Endothelial cell (in vitro differentiated cells): ENCODE data around the gene GABRG3. TPM values are rescaled to one million over a fixed set of nuclear protein-coding genes. Genes with fewer than 3 reads are reported as not detected.

Experiments
- DNase-seq: peaks from one replicate; pipeline ENCODE4 v3.0.0; 2021; ENCODE audit warnings: low spot score
- H3K27ac Mint-ChIP-seq: one replicate; pipeline ENCODE4 v1.8.0; 2021; ENCODE audit warnings: mixed read lengths, inconsistent platforms; ENCODE audit not compliant: unreplicated experiment
- H3K27me3 Mint-ChIP-seq: one replicate; pipeline ENCODE4 v1.8.0; 2021; ENCODE audit warnings: mild to moderate bottlenecking, moderate library complexity, mixed read lengths, inconsistent platforms; ENCODE audit not compliant: unreplicated experiment
- H3K36me3 Mint-ChIP-seq: one replicate; pipeline ENCODE4 v1.8.0; 2021; ENCODE audit warnings: mild to moderate bottlenecking, low read depth, mixed read lengths, inconsistent platforms; ENCODE audit not compliant: unreplicated experiment
- H3K4me1 Mint-ChIP-seq: one replicate; pipeline ENCODE4 v1.8.0; 2021; ENCODE audit warnings: mild to moderate bottlenecking, mixed read lengths, inconsistent platforms; ENCODE audit not compliant: unreplicated experiment
- H3K4me3 Mint-ChIP-seq: one replicate; pipeline ENCODE4 v1.8.0; 2021; ENCODE audit warnings: mild to moderate bottlenecking, mixed read lengths, inconsistent platforms; ENCODE audit not compliant: unreplicated experiment
- H3K9me3 Mint-ChIP-seq: one replicate; pipeline ENCODE4 v1.8.0; 2021; ENCODE audit warnings: mixed read lengths, inconsistent platforms; ENCODE audit not compliant: unreplicated experiment
- total RNA-seq: library from RNA; stranded (reverse); fragmentation: NEBNext Ultra II Directional; extraction: Animal tissue kit (Norgen Biotek cat#: 25700); gene quantifications from one replicate; pipeline ENCODE4 v1.2.1, GENCODE V29; 2021; ENCODE audit not compliant: unreplicated experiment
- TF ChIP-seq, protein P1 (sequence below): fragments of 200-600 bp; sonication (generic); IDR thresholded peaks from one replicate; pipeline ENCODE4 v1.5.0; 2021; ENCODE audit warnings: antibody characterized with exemption; ENCODE audit not compliant: unreplicated experiment

The GABRG3 gene
- total RNA-seq, 1 donor from 2014 or later = 0.21 TPM

- Mint-ChIP-seq H3K36me3 (no peaks in the 10 kb centered on the region), H3K4me1 (no peaks in the 10 kb centered on the region), H3K9me3 (no peaks in the 10 kb centered on the region), H3K27me3 (no peaks in the 10 kb centered on the region), H3K27ac (no peak overlapping the region), H3K4me3 (no peak overlapping the region)
- TF ChIP-seq, protein P1, sequence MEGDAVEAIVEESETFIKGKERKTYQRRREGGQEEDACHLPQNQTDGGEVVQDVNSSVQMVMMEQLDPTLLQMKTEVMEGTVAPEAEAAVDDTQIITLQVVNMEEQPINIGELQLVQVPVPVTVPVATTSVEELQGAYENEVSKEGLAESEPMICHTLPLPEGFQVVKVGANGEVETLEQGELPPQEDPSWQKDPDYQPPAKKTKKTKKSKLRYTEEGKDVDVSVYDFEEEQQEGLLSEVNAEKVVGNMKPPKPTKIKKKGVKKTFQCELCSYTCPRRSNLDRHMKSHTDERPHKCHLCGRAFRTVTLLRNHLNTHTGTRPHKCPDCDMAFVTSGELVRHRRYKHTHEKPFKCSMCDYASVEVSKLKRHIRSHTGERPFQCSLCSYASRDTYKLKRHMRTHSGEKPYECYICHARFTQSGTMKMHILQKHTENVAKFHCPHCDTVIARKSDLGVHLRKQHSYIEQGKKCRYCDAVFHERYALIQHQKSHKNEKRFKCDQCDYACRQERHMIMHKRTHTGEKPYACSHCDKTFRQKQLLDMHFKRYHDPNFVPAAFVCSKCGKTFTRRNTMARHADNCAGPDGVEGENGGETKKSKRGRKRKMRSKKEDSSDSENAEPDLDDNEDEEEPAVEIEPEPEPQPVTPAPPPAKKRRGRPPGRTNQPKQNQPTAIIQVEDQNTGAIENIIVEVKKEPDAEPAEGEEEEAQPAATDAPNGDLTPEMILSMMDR = no peak
- no peak for DNase-seq
Observed at GRCh38 chr15:27549746-27550145, 578.8 kb downstream of the GABRG3 start.

DNA sequence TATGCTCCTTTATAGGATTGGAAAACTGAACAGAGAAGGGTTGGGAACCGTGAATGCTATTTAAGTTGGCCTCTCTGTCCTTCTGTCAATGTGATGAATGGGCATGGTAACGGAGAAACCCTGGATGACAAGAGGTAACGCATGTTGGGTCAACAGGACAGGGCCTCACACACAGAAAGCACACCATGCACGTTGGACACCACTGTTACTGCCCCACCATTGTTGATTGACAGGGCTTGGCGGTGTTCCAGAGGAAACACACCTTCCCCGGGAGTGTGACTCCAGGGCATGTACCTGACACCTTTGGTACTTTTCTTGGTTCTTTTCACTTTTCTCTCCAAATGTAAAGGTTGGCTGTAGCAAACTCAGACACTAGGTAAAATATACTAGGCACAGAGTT, 579.7 kb downstream of the GABRG3 start:
- Mint-ChIP-seq H3K27me3 (no peaks in the 10 kb centered on the region), H3K9me3 (no peaks in the 10 kb centered on the region), H3K36me3 (no peaks in the 10 kb centered on the region), H3K27ac (no peak overlapping the region), H3K4me3 (no peak overlapping the region), H3K4me1 (no peaks in the 10 kb centered on the region)
- TF ChIP-seq, protein P1 = no peak
- no peak for DNase-seq

- H3K4me3 Mint-ChIP-seq = no peak overlapping the region
- no peaks in the 10 kb centered on the region for H3K9me3 Mint-ChIP-seq
- H3K27me3 Mint-ChIP-seq = no peaks in the 10 kb centered on the region
- TF ChIP-seq, protein P1 = no peak
- H3K36me3 Mint-ChIP-seq = no peaks in the 10 kb centered on the region
- H3K27ac Mint-ChIP-seq = no peak overlapping the region
- DNase-seq = no peak
- H3K4me1 Mint-ChIP-seq = no peaks in the 10 kb centered on the region
Observed at GRCh38 chr15:27561816-27562215, 590.8 kb downstream of the GABRG3 start.

DNA sequence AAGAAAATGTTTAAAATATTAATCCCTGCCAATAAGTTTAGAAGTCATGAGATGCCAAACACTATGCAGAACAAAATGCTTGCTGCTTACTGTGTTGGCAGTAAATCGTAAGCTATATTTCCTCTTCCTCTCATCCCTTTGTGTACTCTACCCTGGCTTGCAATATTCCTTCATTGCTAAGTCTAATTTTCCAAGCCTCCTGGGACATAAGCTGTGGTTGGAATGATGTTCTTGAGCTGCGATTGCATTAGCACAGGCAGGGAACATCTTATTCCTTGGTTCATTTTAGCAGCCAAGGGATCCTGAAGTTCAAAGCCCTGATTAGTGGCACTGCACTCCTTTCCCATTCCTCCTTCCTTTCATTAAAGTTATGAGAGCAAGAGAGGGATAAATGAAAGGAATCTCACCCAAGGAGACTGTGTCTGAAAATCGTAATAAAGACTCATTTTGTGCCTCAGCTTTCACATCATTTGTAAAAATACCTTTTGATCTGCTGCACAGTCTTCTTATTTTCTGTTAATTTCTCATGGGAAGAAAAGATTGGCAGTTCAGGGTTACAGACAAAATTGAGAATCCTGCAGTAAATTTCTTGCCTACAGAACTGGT, 592.9 kb downstream of the GABRG3 start:
- Mint-ChIP-seq H3K36me3 (no peaks in the 10 kb centered on the region), H3K4me3 (no peak overlapping the region), H3K27ac (no peak overlapping the region), H3K4me1 (no peaks in the 10 kb centered on the region), H3K9me3 (no peaks in the 10 kb centered on the region), H3K27me3 (no peaks in the 10 kb centered on the region)
- no peak for DNase-seq
- TF ChIP-seq, protein P1 = no peak

DNA sequence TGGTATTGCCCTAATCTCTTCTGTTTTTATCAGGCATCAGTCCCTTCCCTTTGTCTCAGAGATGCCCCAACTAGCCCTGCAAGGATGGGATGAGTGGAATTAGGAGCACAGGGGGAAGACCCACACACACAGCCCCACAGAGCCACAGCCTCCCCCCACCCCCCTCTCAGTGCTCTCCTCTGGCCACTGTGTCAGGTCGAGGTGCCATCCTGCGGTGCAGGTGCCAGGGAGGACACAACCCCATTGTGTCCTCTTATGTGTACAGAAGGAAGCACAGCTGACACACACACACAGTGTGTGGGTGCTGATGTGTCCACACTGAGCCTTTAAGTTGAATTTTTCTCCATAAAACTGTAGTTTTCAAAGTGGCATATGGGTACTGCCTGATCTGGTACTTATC, 593.7 kb downstream of the GABRG3 start:
- no peak for DNase-seq
- Mint-ChIP-seq H3K27ac (no peak overlapping the region), H3K27me3 (no peaks in the 10 kb centered on the region), H3K9me3 (no peaks in the 10 kb centered on the region), H3K4me3 (no peak overlapping the region), H3K36me3 (no peaks in the 10 kb centered on the region), H3K4me1 (no peaks in the 10 kb centered on the region)
- TF ChIP-seq, protein P1 = no peak
